GM10266 (cell line): Measurements from ENCODE around the gene PCDHB1.

Source experiments
- DNase-seq: peaks from one replicate; pipeline ENCODE4 v3.0.0; 2012; ENCODE audit errors: extremely low spot score
- CTCF ChIP-seq: IDR thresholded peaks from 2 replicates; pipeline ENCODE4 v1.5.1; 2012; ENCODE audit warnings: mild to moderate bottlenecking, low read depth; ENCODE audit not compliant: control insufficient read depth, insufficient read depth; ENCODE audit errors: missing control alignments

The PCDHB1 gene

GRCh38 chr5:141105350-141105749 is 54.2 kb downstream of the PCDHB1 start:
- no peak for DNase-seq
- no peak for TF ChIP-seq CTCF
